Coronary artery (tissue), 2 donors: ENCODE data around the gene AKIRIN1.

ENCODE experiments used
- DNase-seq: peaks from one replicate; pipeline ENCODE4 v3.0.0-alpha.2; 2017; ENCODE audit warnings: low spot score
- H3K27ac ChIP-seq, 2 donors: fragments of 200-600 bp; sonication (generic); one replicate each; pipeline ENCODE4 v1.5.1; 2016 to 2019
- H3K4me3 ChIP-seq: fragments of 200-600 bp; sonication (generic); 2 replicates; pipeline ENCODE4 v1.5.1; 2016; ENCODE audit warnings: mild to moderate bottlenecking, moderate library complexity
- TF ChIP-seq, protein P1 (sequence below): fragments of 200-600 bp; sonication (generic); IDR thresholded peaks from one replicate; pipeline ENCODE4 v1.5.1; 2019; ENCODE audit warnings: antibody characterized with exemption

Gene AKIRIN1

DNA sequence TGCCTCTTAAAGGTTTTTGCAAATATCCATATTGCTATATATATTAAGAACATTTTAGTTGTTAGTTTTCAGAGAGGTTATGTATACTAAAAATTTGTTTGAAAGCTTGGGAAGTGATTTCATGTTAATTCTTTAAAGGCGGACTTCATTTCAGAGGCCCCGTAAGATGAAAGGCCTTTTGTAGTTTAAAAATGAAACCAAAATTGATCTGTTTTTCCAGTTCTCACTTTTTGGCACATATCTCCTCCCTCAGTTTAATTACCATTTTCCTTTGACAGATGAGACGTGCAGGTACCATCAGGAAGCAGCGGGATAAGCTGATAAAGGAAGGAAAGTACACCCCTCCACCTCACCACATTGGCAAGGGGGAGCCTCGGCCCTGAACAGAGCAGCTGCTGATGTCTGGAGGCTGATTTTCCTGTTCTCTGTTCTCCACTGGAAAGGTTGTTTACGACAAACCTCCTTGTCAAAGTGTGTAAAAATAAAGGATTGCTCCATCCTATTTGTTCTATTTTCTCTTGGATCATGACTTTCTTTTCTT, 43.1 kb downstream of the AKIRIN1 start:
- no peak for DNase-seq
- Histone ChIP-seq H3K27ac (no peak overlapping the region), H3K4me3 (no peak overlapping the region)
- TF ChIP-seq, protein P1, sequence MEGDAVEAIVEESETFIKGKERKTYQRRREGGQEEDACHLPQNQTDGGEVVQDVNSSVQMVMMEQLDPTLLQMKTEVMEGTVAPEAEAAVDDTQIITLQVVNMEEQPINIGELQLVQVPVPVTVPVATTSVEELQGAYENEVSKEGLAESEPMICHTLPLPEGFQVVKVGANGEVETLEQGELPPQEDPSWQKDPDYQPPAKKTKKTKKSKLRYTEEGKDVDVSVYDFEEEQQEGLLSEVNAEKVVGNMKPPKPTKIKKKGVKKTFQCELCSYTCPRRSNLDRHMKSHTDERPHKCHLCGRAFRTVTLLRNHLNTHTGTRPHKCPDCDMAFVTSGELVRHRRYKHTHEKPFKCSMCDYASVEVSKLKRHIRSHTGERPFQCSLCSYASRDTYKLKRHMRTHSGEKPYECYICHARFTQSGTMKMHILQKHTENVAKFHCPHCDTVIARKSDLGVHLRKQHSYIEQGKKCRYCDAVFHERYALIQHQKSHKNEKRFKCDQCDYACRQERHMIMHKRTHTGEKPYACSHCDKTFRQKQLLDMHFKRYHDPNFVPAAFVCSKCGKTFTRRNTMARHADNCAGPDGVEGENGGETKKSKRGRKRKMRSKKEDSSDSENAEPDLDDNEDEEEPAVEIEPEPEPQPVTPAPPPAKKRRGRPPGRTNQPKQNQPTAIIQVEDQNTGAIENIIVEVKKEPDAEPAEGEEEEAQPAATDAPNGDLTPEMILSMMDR, result no peak

DNA sequence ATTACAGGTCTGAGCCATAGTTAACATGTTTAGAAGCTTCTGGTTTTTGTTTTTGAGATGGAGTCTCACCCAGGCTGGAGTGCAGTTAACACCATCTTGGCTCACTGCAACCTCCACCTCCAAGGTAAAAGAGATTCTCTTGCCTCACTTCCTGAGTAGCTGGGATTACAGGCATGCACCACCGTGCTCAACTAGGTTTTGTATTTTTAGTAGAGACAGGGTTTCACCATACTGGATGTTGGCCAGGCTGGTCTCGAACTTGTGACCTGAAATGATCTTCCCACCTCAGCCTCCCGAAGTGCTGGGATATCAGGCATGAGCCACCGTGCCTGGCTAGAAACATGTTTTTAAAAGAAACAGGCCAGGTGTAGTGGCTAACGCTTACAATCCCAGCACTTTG, 45.6 kb downstream of the AKIRIN1 start:
- H3K4me3 ChIP-seq, result no peak overlapping the region
- DNase-seq, result no peak
- TF ChIP-seq, protein P1, result no peak
- H3K27ac ChIP-seq, result no peak overlapping the region

DNA sequence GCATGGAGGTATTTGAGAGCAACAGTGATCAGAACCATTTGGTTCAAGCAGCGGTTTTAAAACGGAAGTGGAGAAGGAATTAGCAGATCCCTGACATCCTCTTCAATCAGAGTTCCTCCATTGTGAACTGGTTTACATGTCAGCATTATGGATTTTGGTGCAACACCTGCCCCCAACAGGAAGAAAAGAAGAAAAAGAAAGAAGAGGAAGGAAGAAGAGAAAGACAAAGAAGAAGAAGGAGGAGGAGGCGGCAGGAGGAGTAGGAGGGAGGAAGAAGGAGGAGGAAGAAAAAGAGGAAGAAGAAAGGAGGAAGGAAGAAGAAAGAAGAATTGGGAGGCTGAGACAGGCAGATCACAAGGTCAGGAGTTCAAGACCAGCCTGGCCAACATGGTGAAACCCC, 52.4 kb downstream of the AKIRIN1 start:
- no peak overlapping the region for H3K4me3 ChIP-seq
- TF ChIP-seq, protein P1, result no peak
- H3K27ac ChIP-seq, result no peak overlapping the region
- no peak for DNase-seq

DNA sequence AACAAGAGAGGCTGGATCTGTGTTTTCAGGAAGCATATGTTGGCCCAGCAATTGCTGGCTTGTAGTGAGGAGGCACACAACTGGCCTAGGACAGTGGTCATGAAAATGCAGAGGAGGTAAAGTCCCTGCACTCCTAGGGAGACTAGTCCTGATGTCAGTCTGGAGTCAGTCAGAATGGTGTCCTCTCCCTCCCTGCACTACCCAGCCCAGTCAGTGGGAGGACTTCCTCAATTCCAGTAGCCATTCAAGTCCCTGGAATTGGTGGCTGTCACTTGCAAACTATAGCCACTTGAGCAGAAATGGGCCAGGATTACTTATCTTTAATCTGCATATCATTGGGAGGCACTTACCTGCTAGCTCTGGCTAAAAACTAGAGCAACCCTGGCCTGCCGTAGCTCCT, 53.7 kb downstream of the AKIRIN1 start:
- DNase-seq, result no peak
- TF ChIP-seq, protein P1, result no peak

DNA sequence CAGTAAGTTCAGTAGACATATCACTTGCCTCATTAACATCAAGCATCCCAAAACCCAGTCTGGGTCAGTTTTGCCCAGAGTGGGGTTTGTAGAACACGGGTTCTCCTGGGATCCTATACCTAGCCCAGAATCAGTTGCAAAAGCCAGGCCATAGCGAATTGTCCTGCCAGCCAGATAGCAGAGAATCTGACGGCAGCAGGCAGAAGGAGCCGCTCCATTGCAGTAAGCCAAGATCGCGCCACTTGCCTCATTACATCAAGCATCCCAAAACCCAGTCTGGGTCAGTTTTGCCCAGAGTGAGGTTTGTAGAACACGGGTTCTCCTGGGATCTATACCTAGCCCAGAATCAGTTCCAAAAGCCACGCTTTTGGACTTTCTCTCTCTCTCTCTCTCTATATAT, 54.2 kb downstream of the AKIRIN1 start:
- no peak for DNase-seq
- TF ChIP-seq, protein P1, result no peak
- Histone ChIP-seq H3K27ac (peak overlapping the region in 1 of 2 donors; percentile 10), H3K4me3 (no peak overlapping the region)

More for the DNA sequence above, 53.7 kb downstream of the AKIRIN1 start:
- no peak overlapping the region for H3K4me3 ChIP-seq
- no peak overlapping the region for H3K27ac ChIP-seq

DNA sequence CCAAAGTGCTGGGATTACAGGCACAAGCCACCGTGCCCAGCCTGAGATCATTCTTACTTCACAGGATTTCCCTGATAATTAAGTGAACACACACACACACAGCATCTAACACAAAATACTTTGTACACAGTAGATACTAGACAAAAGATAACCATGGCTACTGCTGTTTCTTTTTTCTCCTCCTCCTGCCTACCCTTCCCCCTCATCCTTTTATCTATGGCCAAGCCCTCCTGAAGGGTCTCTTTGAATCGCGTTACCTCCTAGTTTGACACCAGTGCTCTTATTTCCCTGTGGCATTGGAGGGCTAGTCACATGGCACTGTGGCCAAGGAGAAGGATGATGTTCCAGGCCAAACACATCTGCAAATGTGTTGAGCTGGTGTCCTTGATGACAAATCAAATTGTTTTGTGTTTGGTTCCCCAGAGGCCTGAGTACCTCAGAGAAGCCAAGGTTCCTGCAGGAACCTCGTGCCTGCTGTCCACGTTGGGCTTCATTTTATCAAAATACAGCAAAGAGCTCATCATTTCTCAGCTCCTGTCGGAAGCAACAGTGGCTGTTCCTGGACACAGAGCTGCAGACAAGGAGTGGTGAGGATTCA, 55.6 kb downstream of the AKIRIN1 start:
- Histone ChIP-seq H3K4me3 (peak overlapping the region; percentile 37), H3K27ac (peak overlapping the region; percentile 64 to 91)
- TF ChIP-seq, protein P1, result no peak
- DNase-seq, result no peak
